IMR-90 (cell line): ENCODE measurements around the gene COL11A2.

Source experiments
- CTCF ChIP-seq: conservative IDR thresholded peaks from 2 replicates; pipeline ENCODE4 v1.5.1; 2012; ENCODE audit warnings: mild to moderate bottlenecking, low read depth, low read length, improper control_type of control experiment
- NFE2L2 ChIP-seq: fragments of 150-350 bp; IDR thresholded peaks from 2 replicates; pipeline ENCODE4 v1.6.1; 2016; ENCODE audit warnings: low read depth, mild to moderate bottlenecking, low read length
- POLR2A ChIP-seq: IDR thresholded peaks from 2 replicates; pipeline ENCODE4 v1.6.1; 2012; ENCODE audit warnings: mild to moderate bottlenecking, low read depth, low read length
- RAD21 ChIP-seq: IDR thresholded peaks from 2 replicates; pipeline ENCODE4 v1.6.1; 2012; ENCODE audit warnings: low read length, improper control_type of control experiment

GRCh38 chr6:33174784-33175183, 17.5 kb downstream of the COL11A2 start:
- TF ChIP-seq CTCF: no peak
- no peak for TF ChIP-seq POLR2A
- no peak for TF ChIP-seq RAD21
- no peak for TF ChIP-seq NFE2L2
